Hepatic stellate cell (primary cell): ENCODE results near the gene GIMAP1.
"Not testable (repeated sequence)": the region's sequence is repeated elsewhere in the genome, so short reads cannot be mapped to it uniquely, and the experiment has no call there.

Experiments used
- DNase-seq: peaks from one replicate; pipeline ENCODE4 v3.0.0; 2011; ENCODE audit warnings: low spot score

The GIMAP1 gene

GRCh38 chr7:150716368-150716767 lies at the start of gene GIMAP1:
TSS of gene GIMAP1 (plus strand) at chr7:150716613. CDS start at chr7:150719048, 2,435 bp downstream.
- DNase-seq: no peak

- no peak for DNase-seq
These were observed 47.9 kb upstream of the GIMAP1 start for GRCh38 chr7:150668472-150668911.

- no peak for DNase-seq
These were observed 47.4 kb upstream of the GIMAP1 start for GRCh38 chr7:150668977-150669376.

- not testable (repeated sequence) for DNase-seq
These were observed 44.4 kb upstream of the GIMAP1 start for GRCh38 chr7:150671798-150672585.

GRCh38 chr7:150675714-150676113 lies 40.7 kb upstream of the GIMAP1 start:
- no peak for DNase-seq

- DNase-seq: not testable (repeated sequence)
These were observed 40.1 kb upstream of the GIMAP1 start for GRCh38 chr7:150676276-150676675.

- DNase-seq: not testable (repeated sequence)
These were observed 39.6 kb upstream of the GIMAP1 start for GRCh38 chr7:150676854-150677253.

- DNase-seq: not testable (repeated sequence)
These were observed 37.8 kb upstream of the GIMAP1 start for GRCh38 chr7:150678601-150679000.

GRCh38 chr7:150680364-150680763 lies 36.0 kb upstream of the GIMAP1 start:
- not testable (repeated sequence) for DNase-seq

- no peak for DNase-seq
These were observed 31.0 kb upstream of the GIMAP1 start, which contains the start of gene GIMAP2 for GRCh38 chr7:150685219-150686029. TSS of gene GIMAP2 (plus strand) at chr7:150685706. CDS start at chr7:150687060, 1,354 bp downstream.

- no peak for DNase-seq
These were observed 30.3 kb upstream of the GIMAP1 start for GRCh38 chr7:150686030-150686631.

- no peak for DNase-seq
These were observed 27.8 kb upstream of the GIMAP1 start for GRCh38 chr7:150688630-150689029.

- DNase-seq: no peak
These were observed 20.8 kb upstream of the GIMAP1 start for GRCh38 chr7:150695654-150696053.

GRCh38 chr7:150703209-150703608 lies 13.2 kb upstream of the GIMAP1 start:
- DNase-seq: no peak

GRCh38 chr7:150715293-150715692 lies 1.1 kb upstream of the GIMAP1 start:
- DNase-seq: no peak

- no peak for DNase-seq
These were observed 675 bp upstream of the GIMAP1 start for GRCh38 chr7:150715738-150716137.

GRCh38 chr7:150716939-150717338 lies 526 bp downstream of the GIMAP1 start:
- DNase-seq: no peak

- DNase-seq: no peak
These were observed 1.5 kb downstream of the GIMAP1 start for GRCh38 chr7:150717814-150718420.

GRCh38 chr7:150719436-150719835 lies 3.0 kb downstream of the GIMAP1 start:
- no peak for DNase-seq

GRCh38 chr7:150719960-150720891 lies 3.8 kb downstream of the GIMAP1 start:
- no peak for DNase-seq

GRCh38 chr7:150721970-150722373 lies 5.6 kb downstream of the GIMAP1 start:
- no peak for DNase-seq
